A673 (cell line): ENCODE results near the gene PHF14. TPM values are rescaled to one million over a fixed set of nuclear protein-coding genes. Genes with fewer than 3 reads are reported as not detected.

Experiments
- BruUV-seq: library from RNA; stranded (reverse); fragments of 400-500 nt; replicated peaks from 2 replicates; lab custom pipeline; 2021; lab: Mats Ljungman, UMichigan
- CTCF ChIA-PET: fragments of 300-600 bp; sonication (Branson Sonifier 250); formaldehyde crosslinking; loops from one replicate; lab custom pipeline; 2022; ENCODE audit warnings: antibody characterized with exemption; lab: Charles Lee
- POLR2A ChIA-PET: fragments of 300-600 bp; sonication (Branson Sonifier 250); formaldehyde crosslinking; loops from one replicate; lab custom pipeline; 2022; ENCODE audit warnings: antibody characterized with exemption; ENCODE audit not compliant: low non-redundant PET; lab: Charles Lee
- DNase-seq: peaks from one replicate; pipeline ENCODE4 v3.0.0-alpha.2; 2015; ENCODE audit warnings: low spot score
- H3K27ac ChIP-seq: fragments of 200-600 bp; sonication (generic); 2 replicates; pipeline ENCODE4 v1.5.1; 2016; ENCODE audit warnings: mixed run types, low read depth, mild to moderate bottlenecking, mixed read lengths, antibody characterized with exemption, low read length; ENCODE audit not compliant: poor library complexity, severe bottlenecking
- H3K27me3 ChIP-seq: fragments of 200-600 bp; sonication (generic); replicated peaks from 2 replicates; pipeline ENCODE4 v1.6.1; 2017; ENCODE audit warnings: mixed run types, low read depth, mild to moderate bottlenecking, mixed read lengths, antibody characterized with exemption, low read length; ENCODE audit not compliant: insufficient read depth, poor library complexity
- H3K36me3 ChIP-seq: fragments of 200-600 bp; sonication (generic); 2 replicates; pipeline ENCODE4 v1.6.1; 2016; ENCODE audit warnings: mixed run types, mild to moderate bottlenecking, mixed read lengths, antibody characterized with exemption, low read length; ENCODE audit not compliant: insufficient read depth, poor library complexity, severe bottlenecking
- H3K4me1 ChIP-seq: fragments of 200-600 bp; sonication (generic); 2 replicates; pipeline ENCODE4 v1.6.1; 2017; ENCODE audit warnings: mixed run types, mild to moderate bottlenecking, mixed read lengths, antibody characterized with exemption, low read length; ENCODE audit not compliant: insufficient read depth, poor library complexity, severe bottlenecking
- H3K4me3 ChIP-seq: fragments of 200-600 bp; sonication (generic); 2 replicates; pipeline ENCODE4 v1.5.1; 2016; ENCODE audit warnings: low read depth, mixed run types, mild to moderate bottlenecking, mixed read lengths, low read length; ENCODE audit not compliant: poor library complexity, severe bottlenecking
- H3K9me3 ChIP-seq: fragments of 200-600 bp; sonication (generic); 2 replicates; pipeline ENCODE4 v1.6.1; 2016; ENCODE audit warnings: mixed run types, low read depth, mild to moderate bottlenecking, mixed read lengths, antibody characterized with exemption, low read length; ENCODE audit not compliant: poor library complexity, severe bottlenecking
- EZH2 ChIP-seq: fragments of 200-600 bp; sonication (generic); IDR thresholded peaks from 2 replicates; pipeline ENCODE4 v1.6.1; 2017; ENCODE audit warnings: borderline replicate concordance, low read depth, mild to moderate bottlenecking, mixed read lengths, antibody characterized with exemption, low read length; ENCODE audit not compliant: poor library complexity, severe bottlenecking
- intact Hi-C: fragments of 100-400 bp; cut with micrococcal nuclease; formaldehyde crosslinking; loops from one replicate; pipeline ENCODE4 v1.10.0; 2022; ENCODE audit not compliant: unreplicated experiment
- total RNA-seq: library from RNA; stranded (reverse); gene quantifications from 2 replicates; pipeline ENCODE4 v1.2.3, GENCODE V29; 2021
- TF ChIP-seq, protein P1 (sequence below): fragments of 300-800, 200-600 bp; sonication (generic); conservative IDR thresholded peaks from 2 replicates; pipeline ENCODE4 v1.5.1; 2017; ENCODE audit warnings: low read depth, mild to moderate bottlenecking, antibody characterized with exemption, low read length, moderate library complexity, mixed read lengths

Gene PHF14
- total RNA-seq, 1 experiment from 2014 or later, result 79.5 TPM

DNA sequence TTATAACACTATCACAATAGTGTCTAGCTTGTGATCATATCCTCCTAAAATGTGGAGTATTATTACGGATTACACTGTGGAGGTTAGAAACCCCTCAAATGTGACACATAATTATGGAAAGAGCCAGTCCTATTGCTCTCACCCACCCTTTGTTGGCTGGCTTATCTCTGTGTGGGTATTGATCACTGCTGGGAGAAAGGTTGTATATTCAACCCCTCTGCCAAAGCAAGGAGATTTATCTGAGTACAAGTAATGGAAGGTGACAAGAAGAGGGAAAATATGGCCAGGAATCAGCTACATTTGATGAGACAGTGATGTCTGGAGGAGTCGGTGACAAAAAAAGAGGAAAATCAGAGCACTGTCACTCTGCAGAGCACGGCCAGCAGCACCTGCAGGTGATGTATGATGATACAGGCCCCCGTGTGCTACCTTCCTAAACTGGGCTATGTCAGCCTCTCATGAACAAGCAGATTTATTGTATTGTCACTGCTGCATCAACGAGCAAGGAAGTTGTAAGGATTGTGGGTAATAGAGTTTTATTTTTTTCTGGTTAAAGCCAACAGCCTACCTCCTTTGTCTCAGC is 235.3 kb downstream of the PHF14 start:
- Histone ChIP-seq H3K4me3 (no peak overlapping the region), H3K4me1 (peaks cover 19% of the 10 kb centered on the region), H3K27me3 (no peaks in the 10 kb centered on the region), H3K27ac (no peak overlapping the region), H3K9me3 (no peaks in the 10 kb centered on the region), H3K36me3 (no peaks in the 10 kb centered on the region)
- POLR2A ChIA-PET, result no interaction called here
- no peak for DNase-seq
- CTCF ChIA-PET, result no interaction called here
- no peak for TF ChIP-seq EZH2
- TF ChIP-seq, protein P1, sequence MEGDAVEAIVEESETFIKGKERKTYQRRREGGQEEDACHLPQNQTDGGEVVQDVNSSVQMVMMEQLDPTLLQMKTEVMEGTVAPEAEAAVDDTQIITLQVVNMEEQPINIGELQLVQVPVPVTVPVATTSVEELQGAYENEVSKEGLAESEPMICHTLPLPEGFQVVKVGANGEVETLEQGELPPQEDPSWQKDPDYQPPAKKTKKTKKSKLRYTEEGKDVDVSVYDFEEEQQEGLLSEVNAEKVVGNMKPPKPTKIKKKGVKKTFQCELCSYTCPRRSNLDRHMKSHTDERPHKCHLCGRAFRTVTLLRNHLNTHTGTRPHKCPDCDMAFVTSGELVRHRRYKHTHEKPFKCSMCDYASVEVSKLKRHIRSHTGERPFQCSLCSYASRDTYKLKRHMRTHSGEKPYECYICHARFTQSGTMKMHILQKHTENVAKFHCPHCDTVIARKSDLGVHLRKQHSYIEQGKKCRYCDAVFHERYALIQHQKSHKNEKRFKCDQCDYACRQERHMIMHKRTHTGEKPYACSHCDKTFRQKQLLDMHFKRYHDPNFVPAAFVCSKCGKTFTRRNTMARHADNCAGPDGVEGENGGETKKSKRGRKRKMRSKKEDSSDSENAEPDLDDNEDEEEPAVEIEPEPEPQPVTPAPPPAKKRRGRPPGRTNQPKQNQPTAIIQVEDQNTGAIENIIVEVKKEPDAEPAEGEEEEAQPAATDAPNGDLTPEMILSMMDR, result no peak
- intact Hi-C loops, result no loop called here
- BruUV-seq, result no TSS peak

DNA sequence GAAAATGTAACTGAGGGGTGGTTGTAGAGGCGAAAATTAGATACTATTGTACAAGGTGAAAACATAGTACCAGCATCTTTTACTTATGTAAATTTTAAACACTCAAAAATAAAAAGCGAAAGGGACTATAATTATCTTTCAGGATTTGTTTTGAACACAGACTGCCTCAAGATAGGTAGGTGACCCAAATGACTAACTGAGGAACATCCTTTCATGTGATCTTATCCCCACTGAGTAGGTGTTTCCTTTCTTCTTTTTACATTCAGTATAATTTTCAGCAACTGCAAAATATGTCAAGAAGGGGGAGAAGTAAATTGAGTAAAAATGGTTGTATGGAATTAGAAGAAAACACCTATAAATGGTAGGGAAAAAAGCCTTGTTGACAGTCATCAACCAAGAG is 236.7 kb downstream of the PHF14 start:
- POLR2A ChIA-PET, result no interaction called here
- Histone ChIP-seq H3K36me3 (no peaks in the 10 kb centered on the region), H3K27me3 (no peaks in the 10 kb centered on the region), H3K4me1 (peaks cover 19% of the 10 kb centered on the region), H3K4me3 (no peak overlapping the region), H3K27ac (peak overlapping the region; percentile 10), H3K9me3 (no peaks in the 10 kb centered on the region)
- BruUV-seq, result no TSS peak
- no peak for DNase-seq
- intact Hi-C loops, result loop anchor here (5.0 kb wide), 2 partner anchors 132 to 313 kb away; no protein-coding TSS in a partner anchor
- no peak for TF ChIP-seq EZH2
- TF ChIP-seq, protein P1, result no peak
- CTCF ChIA-PET, result no interaction called here

DNA sequence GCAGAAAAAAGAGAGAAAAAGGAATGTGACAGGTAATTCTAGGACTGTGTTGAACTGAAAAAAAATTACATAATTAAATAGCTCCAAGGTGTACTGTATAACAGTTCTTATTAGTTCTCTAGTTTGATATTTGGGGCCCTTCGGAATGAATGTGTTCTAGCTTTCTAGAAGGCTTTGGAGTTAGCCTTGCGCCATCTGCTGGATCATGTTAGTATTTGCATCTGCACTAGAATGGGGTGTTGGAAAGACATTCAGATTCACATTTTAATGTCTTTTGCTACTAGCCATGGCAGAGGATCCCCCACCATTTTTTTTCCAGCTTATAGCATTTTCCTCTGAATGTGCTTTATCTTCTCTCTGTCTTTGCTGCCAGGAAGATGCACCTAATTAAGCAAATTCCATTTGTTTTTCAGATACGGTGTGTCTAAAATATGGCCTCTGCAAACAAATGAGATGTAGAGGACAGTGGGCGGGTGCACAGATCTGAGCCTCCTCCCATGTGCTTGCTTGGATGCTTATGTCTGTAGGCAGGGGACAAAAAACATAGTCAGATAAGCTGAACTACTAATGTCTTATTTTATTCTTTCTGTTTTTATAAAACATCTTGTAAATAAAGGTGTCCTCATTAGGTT is 238.5 kb downstream of the PHF14 start:
- no TSS peak for BruUV-seq
- Histone ChIP-seq H3K27me3 (no peaks in the 10 kb centered on the region), H3K4me3 (no peak overlapping the region), H3K27ac (no peak overlapping the region), H3K4me1 (peaks cover 15% of the 10 kb centered on the region), H3K9me3 (no peaks in the 10 kb centered on the region), H3K36me3 (no peaks in the 10 kb centered on the region)
- TF ChIP-seq EZH2, result no peak
- TF ChIP-seq, protein P1, result peak; percentile 90
- ChIA-PET POLR2A (no interaction called here), CTCF (interaction anchor here (0.6 kb wide), 1 partner anchor 82 kb away, joined by 3 read pairs; no protein-coding TSS in a partner anchor)
- DNase-seq, result peak; percentile 84
- intact Hi-C loops, result loop anchor here (2.0 to 5.0 kb wide), 3 partner anchors 130 to 315 kb away; a partner anchor contains a TSS
